GM18858 (cell line): ENCODE results near the gene ZNF407.

Source experiments
- ATAC-seq: cut with Tn5 transposase; IDR thresholded peaks from one replicate; pipeline ENCODE4 v1.9.1; 2021; ENCODE audit not compliant: unreplicated experiment

Gene ZNF407

GRCh38 chr18:74820160-74820780, 222.6 kb downstream of the ZNF407 start:
- ATAC-seq: no peak

DNA sequence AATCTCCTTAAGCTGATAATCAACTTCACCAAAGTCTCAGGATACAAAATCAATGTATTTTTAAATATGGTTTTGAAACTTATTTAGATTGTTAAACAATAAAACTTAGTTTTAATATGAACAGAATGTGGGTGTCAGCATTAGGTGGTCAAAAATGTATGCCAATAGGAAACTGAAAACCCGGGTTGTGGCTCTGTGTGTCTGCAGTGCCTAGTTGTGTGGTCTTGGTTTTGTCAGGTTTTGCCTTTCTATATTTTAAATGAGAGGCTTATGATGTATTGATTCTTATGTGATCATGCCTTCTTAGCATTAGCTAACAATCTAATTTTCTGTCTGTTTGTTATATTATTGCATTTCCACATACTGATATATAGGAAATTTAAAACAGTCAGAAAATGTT, 227.8 kb downstream of the ZNF407 start:
- no peak for ATAC-seq

GRCh38 chr18:74826572-74826971, 228.9 kb downstream of the ZNF407 start:
- ATAC-seq: no peak

DNA sequence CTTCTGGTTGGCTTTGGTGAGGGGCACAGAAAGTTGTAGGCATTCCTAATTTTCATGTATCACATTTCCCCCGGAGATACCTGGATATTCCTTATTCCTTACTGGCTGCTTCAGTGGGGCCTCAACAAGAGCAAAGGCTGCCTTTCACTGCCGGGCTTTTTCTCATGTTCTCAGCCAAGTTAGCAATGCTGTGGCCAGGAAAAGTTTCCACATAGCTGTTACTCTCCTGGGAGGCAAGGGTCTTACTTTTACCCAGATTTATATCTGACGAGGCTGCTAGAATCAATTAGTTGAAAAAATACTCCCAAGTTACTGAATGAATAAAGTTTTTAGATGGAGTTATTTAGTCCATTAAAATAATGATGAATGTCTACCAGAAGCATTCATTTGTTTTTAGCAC, 230.5 kb downstream of the ZNF407 start:
- no peak for ATAC-seq

DNA sequence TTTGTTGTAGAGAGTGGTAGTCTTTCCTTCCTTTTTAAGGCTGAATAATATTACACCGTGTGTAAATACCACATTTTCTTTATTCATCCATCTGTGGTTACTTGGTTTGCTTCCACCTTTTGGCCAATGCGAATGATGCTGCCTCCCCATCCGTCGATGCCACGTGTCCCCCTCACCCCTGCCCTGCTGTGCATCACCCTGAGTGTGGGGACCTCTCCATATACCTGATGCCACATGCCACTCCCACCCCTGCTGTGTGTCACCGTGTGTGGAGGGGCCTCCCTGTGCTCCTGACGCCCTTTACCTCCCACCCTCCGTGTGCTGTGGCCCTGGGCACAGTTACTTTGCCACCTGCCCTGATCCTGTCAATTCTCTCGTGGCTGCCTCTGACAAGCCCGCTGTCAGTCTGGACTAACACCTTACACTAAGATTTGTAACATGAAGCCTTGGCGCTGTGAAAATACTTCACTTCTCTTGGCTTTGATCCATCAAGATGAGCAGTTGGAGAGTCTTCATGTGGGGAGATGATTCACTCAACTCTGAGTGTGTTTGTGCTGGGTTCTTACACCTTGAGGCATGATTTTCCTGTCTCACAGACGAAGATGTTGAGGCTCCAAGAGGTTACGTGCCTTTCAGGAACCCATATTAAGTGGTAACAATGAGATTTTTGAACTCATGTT, 234.0 kb downstream of the ZNF407 start:
- ATAC-seq: no peak

DNA sequence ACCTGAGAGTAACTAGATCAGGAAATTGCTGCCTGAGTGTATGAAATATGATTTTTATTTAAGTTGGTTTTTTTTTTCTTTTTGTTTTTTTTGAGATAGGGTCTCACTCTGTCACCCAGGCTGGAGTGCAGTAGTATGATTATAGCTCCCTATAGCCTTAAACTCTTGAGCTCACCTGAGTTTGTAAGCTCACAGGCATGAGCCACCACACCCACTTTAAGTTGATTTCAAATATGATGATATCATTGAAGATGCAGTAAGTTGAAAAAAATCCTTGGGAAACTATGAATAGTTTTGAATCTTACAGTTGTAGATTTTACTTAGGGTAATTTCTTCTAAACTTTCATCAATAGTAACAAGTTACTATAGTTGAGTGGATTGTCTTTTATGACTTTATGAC, 234.7 kb downstream of the ZNF407 start:
- ATAC-seq: no peak

DNA sequence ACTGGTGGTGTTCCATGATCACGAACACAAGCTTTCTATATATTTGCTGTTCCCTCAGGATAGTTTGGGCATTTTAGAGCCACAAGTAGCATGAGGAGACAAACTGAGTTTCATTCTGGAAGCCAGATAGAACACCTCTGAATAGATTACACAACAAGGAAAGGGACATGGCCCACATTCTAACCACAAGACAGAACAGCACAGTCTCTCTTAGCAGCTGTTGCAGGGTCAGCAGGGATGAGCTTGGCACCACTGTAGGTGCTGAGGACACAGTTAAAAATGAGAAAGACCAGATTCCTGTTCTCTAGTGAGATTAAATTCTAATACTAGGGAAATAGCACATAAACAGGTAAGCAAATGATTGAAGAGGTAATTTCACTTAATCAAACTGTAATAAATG, 235.3 kb downstream of the ZNF407 start:
- ATAC-seq: no peak

GRCh38 chr18:74834424-74835309, 237.0 kb downstream of the ZNF407 start:
- no peak for ATAC-seq

- no peak for ATAC-seq
Measured at GRCh38 chr18:74836296-74837139, 238.8 kb downstream of the ZNF407 start.

GRCh38 chr18:74840492-74841167, 243.0 kb downstream of the ZNF407 start:
- no peak for ATAC-seq

DNA sequence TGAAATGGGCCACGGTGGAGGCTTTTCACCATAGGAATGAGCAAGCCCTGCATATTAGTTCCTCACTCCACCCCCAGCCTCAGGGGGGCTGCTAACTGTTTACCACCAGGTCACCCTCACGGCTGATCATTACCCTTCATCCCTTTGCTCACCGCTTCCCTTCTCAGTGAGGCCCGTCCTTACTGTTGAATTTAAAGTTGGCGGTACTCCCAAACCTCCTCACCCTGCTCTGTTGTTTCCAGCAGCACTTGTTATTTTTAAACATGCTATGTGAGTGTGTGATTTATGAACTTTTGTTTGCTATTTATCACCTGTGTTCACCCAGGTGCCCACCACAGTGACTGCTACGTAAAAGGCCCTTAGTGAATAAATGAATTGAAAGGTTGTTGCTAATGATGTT, 243.6 kb downstream of the ZNF407 start:
- no peak for ATAC-seq

- no peak for ATAC-seq
Measured at GRCh38 chr18:74849301-74849700, 251.6 kb downstream of the ZNF407 start.

GRCh38 chr18:74856434-74856833, 258.8 kb downstream of the ZNF407 start:
- no peak for ATAC-seq

DNA sequence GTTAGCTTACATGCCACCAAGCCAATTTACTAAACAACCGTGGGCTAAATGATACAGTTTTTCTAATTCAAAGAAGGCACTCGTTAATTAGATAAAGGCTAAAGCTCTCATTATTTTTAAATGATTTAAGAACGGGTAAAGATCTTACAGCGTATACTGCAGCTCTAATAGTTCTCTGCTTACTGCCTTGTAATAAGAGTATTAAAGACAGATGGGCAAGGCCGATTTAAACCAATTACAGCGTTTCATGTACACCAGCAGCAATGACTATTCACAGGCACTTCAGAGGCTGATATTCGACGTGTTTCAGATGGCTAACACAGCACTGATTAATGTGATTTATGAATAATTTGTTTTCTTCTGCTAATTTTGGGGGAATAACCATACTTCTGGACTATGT, 259.3 kb downstream of the ZNF407 start:
- ATAC-seq: no peak

GRCh38 chr18:74857901-74858300, 260.2 kb downstream of the ZNF407 start:
- no peak for ATAC-seq

DNA sequence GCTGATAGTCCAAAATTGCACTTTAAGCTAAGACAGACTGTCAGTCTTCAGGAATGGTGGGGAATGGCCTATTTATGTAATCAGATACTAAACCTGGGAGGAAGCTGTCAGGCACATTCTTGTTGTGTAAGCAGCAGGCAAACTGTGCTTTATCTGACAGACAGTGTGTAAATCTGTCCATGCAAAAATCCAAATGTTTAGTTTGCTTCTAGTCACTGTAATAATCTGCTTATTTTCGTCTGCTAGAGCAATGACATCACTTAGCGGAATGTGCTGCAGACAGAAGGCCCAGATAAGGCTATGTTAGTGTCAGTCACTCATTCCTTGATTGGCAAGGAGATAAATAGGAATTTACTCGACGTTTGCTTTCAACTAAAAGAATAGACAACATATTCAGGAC, 263.5 kb downstream of the ZNF407 start:
- no peak for ATAC-seq

- ATAC-seq: no peak
Measured at GRCh38 chr18:74862094-74862493, 264.4 kb downstream of the ZNF407 start.

DNA sequence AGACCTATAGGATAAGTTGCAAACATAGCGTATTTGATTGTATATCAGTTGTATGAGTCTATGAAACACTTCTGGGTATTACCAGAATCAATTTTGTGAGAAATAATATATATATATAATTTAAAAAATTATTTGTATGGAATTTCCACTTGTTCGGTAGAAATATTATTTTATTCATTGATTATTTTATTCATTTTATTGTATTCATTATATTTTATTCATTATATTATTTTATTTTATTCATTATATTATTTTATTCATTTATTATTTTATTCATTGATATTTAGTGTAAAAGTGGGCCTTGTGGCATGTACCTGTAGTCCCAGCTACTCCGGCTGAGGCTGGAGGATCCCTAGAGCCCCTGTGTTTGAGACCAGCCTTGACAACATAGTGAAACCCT, 268.9 kb downstream of the ZNF407 start:
- ATAC-seq: no peak

DNA sequence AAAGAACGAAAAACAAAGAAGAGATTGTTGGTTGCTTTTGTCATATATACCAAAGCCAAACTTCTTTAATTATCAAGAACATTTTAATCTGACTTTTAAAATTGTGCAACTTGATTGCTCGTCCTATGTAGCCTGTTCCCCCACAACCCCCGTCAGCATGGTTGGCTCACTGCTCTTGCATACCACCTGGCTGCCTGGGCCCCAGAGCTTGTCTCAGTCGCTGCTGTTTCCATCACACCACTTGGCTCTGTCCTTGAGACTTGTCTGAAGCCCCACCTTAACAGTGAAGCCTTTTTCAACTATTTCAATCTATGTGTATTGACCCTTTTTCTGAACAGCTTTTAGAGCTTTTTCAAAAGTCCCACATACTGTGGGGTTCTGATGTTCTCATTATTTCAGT, 270.8 kb downstream of the ZNF407 start:
- no peak for ATAC-seq
